HepG2 (cell line): ENCODE data around the gene RABGGTA. TPM values are rescaled to one million over a fixed set of nuclear protein-coding genes. Genes with fewer than 3 reads are reported as not detected.

Source experiments
- CBX1 ChIP-seq: IDR thresholded peaks from one replicate; pipeline ENCODE4 v1.6.1; 2016; ENCODE audit warnings: antibody characterized with exemption, low read depth
- NFKB2 ChIP-seq: sonication (generic); formaldehyde crosslinking; IDR thresholded peaks from 2 replicates; pipeline ENCODE4 v1.4.0; 2020; ENCODE audit warnings: missing genetic modification reagents, borderline replicate concordance
- RXRA ChIP-seq: sonication (generic); formaldehyde crosslinking; IDR thresholded peaks from 2 replicates; pipeline ENCODE4 v1.5.1; 2020; ENCODE audit warnings: missing genetic modification reagents
- ZBTB44 ChIP-seq: sonication (generic); formaldehyde crosslinking; IDR thresholded peaks from 2 replicates; pipeline ENCODE4 v1.4.0; 2020; ENCODE audit warnings: missing genetic modification reagents
- ZBTB49 ChIP-seq: sonication (generic); formaldehyde crosslinking; IDR thresholded peaks from 2 replicates; pipeline ENCODE4 v1.4.0; 2020; ENCODE audit warnings: missing genetic modification reagents, borderline replicate concordance
- ZUFSP ChIP-seq: sonication (generic); formaldehyde crosslinking; IDR thresholded peaks from 2 replicates; pipeline ENCODE4 v1.9.0; 2021; ENCODE audit warnings: missing genetic modification reagents, mild to moderate bottlenecking, borderline replicate concordance
- polyA plus RNA-seq, 8 experiments: library from polyadenylated mRNA; depleted of rRNA in 3 of 8; stranded (reverse) in 7 of 8; unstranded in 1 of 8; fragments of >200 nt; fragmentation: Illumina TruSeq in 4 of 8; extraction: Trizol in 4 of 8; gene quantifications; 2 replicates each; pipeline versions ENCODE4 v1.2.1 to v1.2.3, GENCODE V29; 2011 to 2016; ENCODE audit warnings: low read depth in 4 of 8, missing spikeins in 1 of 8, mixed read lengths in 1 of 8; ENCODE audit not compliant: insufficient read depth in 1 of 8
- total RNA-seq, 5 experiments: library from RNA; depleted of rRNA; stranded (reverse); fragments of >200 nt; fragmentation: Illumina TruSeq; extraction: Trizol; gene quantifications; 2 replicates each; pipeline ENCODE4 v1.2.3, GENCODE V29; 2016; ENCODE audit warnings: low read depth in 1 of 5

Gene RABGGTA
- total and polyA plus RNA-seq, 2 of the 13 experiments (the other 11 are each of a cell fraction or from before 2014, with no cell fraction given): 57.9 to 90.8 TPM

GRCh38 chr14:24258548-24259265 lies 12.7 kb downstream of the RABGGTA start (continued):
- no peak for TF ChIP-seq ZBTB44 (CRISPR knock-in tag)
- no peak for TF ChIP-seq CBX1
- 0 out of 2 replicates have a peak, but pooled peaks have one; percentile 45 for TF ChIP-seq NFKB2 (CRISPR knock-in tag)
- no peak for TF ChIP-seq ZBTB49 (CRISPR knock-in tag)
- no peak for TF ChIP-seq ZUFSP (CRISPR knock-in tag)
- peak; percentile 10; the same call in 1 of the 2 replicates for TF ChIP-seq RXRA (CRISPR knock-in tag)
- TF ChIP-seq, all 625 proteins: peak for 5
